ENCODE results near the gene POLR1A. TPM values are rescaled to one million over a fixed set of nuclear protein-coding genes. Genes with fewer than 3 reads are reported as not detected.

POLR1A gene
- total RNA-seq, 2 experiments from 2014 or later = 13.1 to 13.4 TPM

DNA sequence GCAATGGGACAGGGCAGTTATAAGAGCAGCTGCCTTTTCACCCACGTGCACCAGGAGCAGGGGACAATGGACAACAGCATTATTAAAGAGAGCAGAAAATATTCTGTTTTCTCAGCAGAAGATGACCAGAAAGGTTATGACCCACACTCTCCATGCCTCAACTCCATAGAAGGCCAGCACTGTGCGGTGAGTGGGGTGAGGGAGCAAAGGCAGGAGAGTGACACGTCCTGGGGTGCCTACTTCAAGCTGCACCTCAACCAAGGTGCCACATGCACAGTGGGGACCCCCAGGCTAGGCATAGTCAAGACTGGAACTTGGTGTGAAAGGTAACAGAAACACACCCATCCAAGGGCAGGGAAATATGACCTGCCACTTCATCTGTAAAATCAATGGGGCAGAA lies 50.4 kb downstream of the POLR1A start:
- H3K9me3 Mint-ChIP-seq = no peaks in the 10 kb centered on the region
- ChIA-PET CTCF (no interaction called here), POLR2A (no interaction called here)
- peaks cover 38% of the 10 kb centered on the region for H3K36me3 ChIP-seq (ENCODE audit: insufficient read depth, low read length)
- TF ChIP-seq, protein P1, sequence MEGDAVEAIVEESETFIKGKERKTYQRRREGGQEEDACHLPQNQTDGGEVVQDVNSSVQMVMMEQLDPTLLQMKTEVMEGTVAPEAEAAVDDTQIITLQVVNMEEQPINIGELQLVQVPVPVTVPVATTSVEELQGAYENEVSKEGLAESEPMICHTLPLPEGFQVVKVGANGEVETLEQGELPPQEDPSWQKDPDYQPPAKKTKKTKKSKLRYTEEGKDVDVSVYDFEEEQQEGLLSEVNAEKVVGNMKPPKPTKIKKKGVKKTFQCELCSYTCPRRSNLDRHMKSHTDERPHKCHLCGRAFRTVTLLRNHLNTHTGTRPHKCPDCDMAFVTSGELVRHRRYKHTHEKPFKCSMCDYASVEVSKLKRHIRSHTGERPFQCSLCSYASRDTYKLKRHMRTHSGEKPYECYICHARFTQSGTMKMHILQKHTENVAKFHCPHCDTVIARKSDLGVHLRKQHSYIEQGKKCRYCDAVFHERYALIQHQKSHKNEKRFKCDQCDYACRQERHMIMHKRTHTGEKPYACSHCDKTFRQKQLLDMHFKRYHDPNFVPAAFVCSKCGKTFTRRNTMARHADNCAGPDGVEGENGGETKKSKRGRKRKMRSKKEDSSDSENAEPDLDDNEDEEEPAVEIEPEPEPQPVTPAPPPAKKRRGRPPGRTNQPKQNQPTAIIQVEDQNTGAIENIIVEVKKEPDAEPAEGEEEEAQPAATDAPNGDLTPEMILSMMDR (IDR thresholded peaks at IDR 0.05) = no peak
- H3K27ac Mint-ChIP-seq = no peak overlapping the region
- H3K4me1 Mint-ChIP-seq (ENCODE audit: low read depth) = peaks cover 4% of the 10 kb centered on the region
- intact Hi-C loops (cut with DNase I, micrococcal nuclease) = no loop called here
- H3K9me3 ChIP-seq (ENCODE audit: control insufficient read depth in 1 of 2, insufficient read depth in 1 of 2, low read length in 2 of 2) = no peaks in the 10 kb centered on the region
- DNase-seq (no peak), ATAC-seq (ENCODE audit: poor library complexity) (no peak)
- no peaks in the 10 kb centered on the region for H3K4me1 ChIP-seq (ENCODE audit: insufficient read depth, low read length)
- no peak overlapping the region for H3K27ac ChIP-seq (ENCODE audit: low read depth in 1 of 2, low read length in 2 of 2)
- H3K27me3 ChIP-seq (ENCODE audit: control insufficient read depth in 1 of 2, insufficient read depth in 2 of 2, low read length in 2 of 2) = no peaks in the 10 kb centered on the region
- no peak overlapping the region for H3K4me3 Mint-ChIP-seq
- peaks cover 80% of the 10 kb centered on the region for H3K36me3 Mint-ChIP-seq (ENCODE audit: low read depth)
- no peak overlapping the region for H3K4me3 ChIP-seq (ENCODE audit: low read length)
- no peaks in the 10 kb centered on the region for H3K27me3 Mint-ChIP-seq

GRCh38 chr2:86054535-86055082 lies 51.1 kb downstream of the POLR1A start:
- H3K4me1 Mint-ChIP-seq (ENCODE audit: low read depth) = peaks cover 4% of the 10 kb centered on the region
- no peak overlapping the region for H3K27ac Mint-ChIP-seq
- POLR2A ChIA-PET = no interaction called here
- no peaks in the 10 kb centered on the region for H3K27me3 ChIP-seq (ENCODE audit: control insufficient read depth in 1 of 2, insufficient read depth in 2 of 2, low read length in 2 of 2)
- H3K27me3 Mint-ChIP-seq = no peaks in the 10 kb centered on the region
- intact Hi-C loops (cut with DNase I, micrococcal nuclease) = no loop called here
- peaks cover 79% of the 10 kb centered on the region for H3K36me3 Mint-ChIP-seq (ENCODE audit: low read depth)
- H3K4me3 Mint-ChIP-seq = no peak overlapping the region
- ATAC-seq (ENCODE audit: poor library complexity) = no peak
- no peaks in the 10 kb centered on the region for H3K9me3 ChIP-seq (ENCODE audit: control insufficient read depth in 1 of 2, insufficient read depth in 1 of 2, low read length in 2 of 2)
- H3K4me3 ChIP-seq (ENCODE audit: low read length) = no peak overlapping the region
- H3K36me3 ChIP-seq (ENCODE audit: insufficient read depth, low read length) = peaks cover 35% of the 10 kb centered on the region
- no peaks in the 10 kb centered on the region for H3K9me3 Mint-ChIP-seq
- H3K4me1 ChIP-seq (ENCODE audit: insufficient read depth, low read length) = no peaks in the 10 kb centered on the region
- CTCF ChIA-PET = no interaction called here
- TF ChIP-seq, protein P1 (IDR thresholded peaks at IDR 0.05) = no peak
- DNase-seq = no peak
- H3K27ac ChIP-seq (ENCODE audit: low read depth in 1 of 2, low read length in 2 of 2) = no peak overlapping the region

DNA sequence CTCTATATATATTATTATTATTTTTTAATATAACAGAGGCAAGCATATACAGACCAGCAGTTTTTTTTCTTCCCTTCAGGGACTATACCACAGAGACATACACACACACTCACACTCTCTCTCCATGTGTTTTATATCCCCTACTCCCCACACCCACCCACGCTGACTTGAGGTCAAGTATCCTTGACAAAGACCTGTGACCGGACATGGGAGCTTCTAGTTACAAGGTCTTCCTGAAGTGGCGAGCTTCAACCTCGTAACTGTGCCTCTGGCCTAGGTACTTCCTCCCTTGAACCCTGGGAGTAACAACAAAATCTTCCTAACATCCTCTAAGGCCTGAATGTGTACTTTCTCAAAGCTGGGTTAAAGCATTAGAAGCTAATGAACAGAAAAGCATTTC lies 52.5 kb downstream of the POLR1A start:
- DNase-seq = no peak
- CTCF ChIA-PET = no interaction called here

More for the DNA sequence above, 52.5 kb downstream of the POLR1A start:
- Mint-ChIP-seq H3K27ac (no peak overlapping the region), H3K36me3 (ENCODE audit: low read depth) (peaks cover 84% of the 10 kb centered on the region), H3K9me3 (no peaks in the 10 kb centered on the region), H3K27me3 (no peaks in the 10 kb centered on the region), H3K4me3 (no peak overlapping the region), H3K4me1 (ENCODE audit: low read depth) (no peaks in the 10 kb centered on the region)
- no peaks in the 10 kb centered on the region for H3K27me3 ChIP-seq (ENCODE audit: control insufficient read depth in 1 of 2, insufficient read depth in 2 of 2, low read length in 2 of 2)
- no peak overlapping the region for H3K27ac ChIP-seq (ENCODE audit: low read depth in 1 of 2, low read length in 2 of 2)
- peaks cover 47% of the 10 kb centered on the region for H3K36me3 ChIP-seq (ENCODE audit: insufficient read depth, low read length)
- POLR2A ChIA-PET = no interaction called here
- no peaks in the 10 kb centered on the region for H3K9me3 ChIP-seq (ENCODE audit: control insufficient read depth in 1 of 2, insufficient read depth in 1 of 2, low read length in 2 of 2)
- TF ChIP-seq, protein P1 (IDR thresholded peaks at IDR 0.05) = no peak
- H3K4me1 ChIP-seq (ENCODE audit: insufficient read depth, low read length) = no peaks in the 10 kb centered on the region
- no peak overlapping the region for H3K4me3 ChIP-seq (ENCODE audit: low read length)
- intact Hi-C loops (cut with DNase I, micrococcal nuclease) = no loop called here
- no peak for ATAC-seq (ENCODE audit: poor library complexity)

All from CD4-positive, alpha-beta T cell (primary cell).